Measurements from ENCODE around the gene NOL12.

Gene NOL12

GRCh38 chr22:37658133-37659065 is 27.7 kb upstream of the NOL12 start, which contains the start of gene PDXP:
PDXP (plus strand) TSS chr22:37658723; CDS start chr22:37658783, 60 bp downstream.
- Histone ChIP-seq H3K27me3 (no peaks in the 10 kb centered on the region), H3K9me3 (no peaks in the 10 kb centered on the region), H3K4me1 (ENCODE audit: control insufficient read depth in 1 of 2, insufficient read depth in 1 of 2, low read depth in 1 of 2, low read length in 1 of 2) (peaks cover 15 to 18% of the 10 kb centered on the region in 2 experiments), H3K36me3 (peaks cover 30% of the 10 kb centered on the region), H3K4me3 (ENCODE audit: low read depth in 1 of 2, low read length in 1 of 2) (peak within 1 kb of the TSS; percentile 62 to 68), H3K27ac (peak within 1 kb of the TSS; percentile 77)
- TF ChIP-seq CTCF (IDR thresholded peaks at IDR 0.05) = no peak

- H3K9me3 ChIP-seq = no peaks in the 10 kb centered on the region
- no peak for TF ChIP-seq CTCF (IDR thresholded peaks at IDR 0.05)
- no peak overlapping the region for H3K27ac ChIP-seq
- peaks cover 21% of the 10 kb centered on the region for H3K36me3 ChIP-seq
- H3K27me3 ChIP-seq = no peaks in the 10 kb centered on the region
- H3K4me3 ChIP-seq (ENCODE audit: low read depth in 1 of 2, low read length in 1 of 2) = peak overlapping the region; percentile 56 to 68
- peaks cover 15 to 18% of the 10 kb centered on the region in 2 experiments for H3K4me1 ChIP-seq (ENCODE audit: control insufficient read depth in 1 of 2, insufficient read depth in 1 of 2, low read depth in 1 of 2, low read length in 1 of 2)
These were observed 26.9 kb upstream of the NOL12 start for GRCh38 chr22:37659066-37659896.

GRCh38 chr22:37659897-37660708 is 26.0 kb upstream of the NOL12 start:
- Histone ChIP-seq H3K36me3 (peaks cover 13% of the 10 kb centered on the region), H3K4me1 (ENCODE audit: control insufficient read depth in 1 of 2, insufficient read depth in 1 of 2, low read depth in 1 of 2, low read length in 1 of 2) (peaks cover 15 to 18% of the 10 kb centered on the region in 2 experiments), H3K4me3 (ENCODE audit: low read depth in 1 of 2, low read length in 1 of 2) (peak overlapping the region in 1 of 2 experiments; percentile 68)

GRCh38 chr22:37660709-37661045 is 25.5 kb upstream of the NOL12 start:
- no peak overlapping the region for H3K27ac ChIP-seq
- no peak overlapping the region for H3K4me3 ChIP-seq (ENCODE audit: low read depth in 1 of 2, low read length in 1 of 2)
- H3K27me3 ChIP-seq = no peaks in the 10 kb centered on the region
- no peak for TF ChIP-seq CTCF (IDR thresholded peaks at IDR 0.05)
- H3K9me3 ChIP-seq = no peaks in the 10 kb centered on the region
- H3K4me1 ChIP-seq (ENCODE audit: control insufficient read depth in 1 of 2, insufficient read depth in 1 of 2, low read depth in 1 of 2, low read length in 1 of 2) = peaks cover 15 to 18% of the 10 kb centered on the region in 2 experiments
- H3K36me3 ChIP-seq = peaks cover 10% of the 10 kb centered on the region

More at GRCh38 chr22:37659897-37660708, 26.0 kb upstream of the NOL12 start:
- no peak overlapping the region for H3K27ac ChIP-seq
- no peak for TF ChIP-seq CTCF (IDR thresholded peaks at IDR 0.05)
- H3K27me3 ChIP-seq = no peaks in the 10 kb centered on the region
- no peaks in the 10 kb centered on the region for H3K9me3 ChIP-seq
